ENCODE measurements around the gene RND2. TPM values are rescaled to one million over a fixed set of nuclear protein-coding genes. Genes with fewer than 3 reads are reported as not detected.
A peak's percentile ranks its signal among the peaks of the same experiment; 100 is the strongest.
"Not testable (repeated sequence)": the region's sequence is repeated elsewhere in the genome, so short reads cannot be mapped to it uniquely, and the experiment has no call there.

The RND2 gene
- 3.4 TPM for total RNA-seq

GRCh38 chr17:43024407-43025289 is at the start of gene RND2:
RND2 (plus strand) TSS chr17:43025231; CDS start chr17:43025348, 117 bp downstream.
- DNase-seq (ENCODE audit: low spot score) (peak; percentile 94), ATAC-seq (peak; percentile 80)
- intact Hi-C loops (cut with DNase I): no loop called here

GRCh38 chr17:42975265-42975664 is 49.8 kb upstream of the RND2 start:
- no peak for DNase-seq (ENCODE audit: low spot score)
- ATAC-seq: no peak
- intact Hi-C loops (cut with DNase I): no loop called here

GRCh38 chr17:42975701-42976100 is 49.3 kb upstream of the RND2 start:
- DNase-seq (ENCODE audit: low spot score); ATAC-seq; intact Hi-C loops (cut with DNase I): not testable (repeated sequence)

- no peak for DNase-seq (ENCODE audit: low spot score)
- intact Hi-C loops (cut with DNase I): loop anchor here (1.0 kb wide), 1 partner anchor 85 kb away; no protein-coding TSS in a partner anchor
- peak; percentile 58 for ATAC-seq
These were observed 45.3 kb upstream of the RND2 start, which contains the start of gene PTGES3L for GRCh38 chr17:42979511-42980273. PTGES3L (minus strand) TSS chr17:42980080; CDS start chr17:42980053, 27 bp downstream.

GRCh38 chr17:42980274-42980765 is 44.7 kb upstream of the RND2 start, which contains the start of gene RUNDC1:
RUNDC1 (plus strand) TSS chr17:42980565; CDS start chr17:42980577, 12 bp downstream.
- intact Hi-C loops (cut with DNase I): loop anchor here (1.0 kb wide), 1 partner anchor 86 kb away; no protein-coding TSS in a partner anchor
- ATAC-seq (peak; percentile 96), DNase-seq (ENCODE audit: low spot score) (peak; percentile 95)

GRCh38 chr17:42980766-42981397 is 44.1 kb upstream of the RND2 start:
- ATAC-seq: no peak
- intact Hi-C loops (cut with DNase I): loop anchor here (1.0 kb wide), 1 partner anchor 87 kb away; no protein-coding TSS in a partner anchor
- peak; percentile 60 for DNase-seq (ENCODE audit: low spot score)

- intact Hi-C loops (cut with DNase I): no loop called here
- DNase-seq (ENCODE audit: low spot score): no peak
- no peak for ATAC-seq
These were observed 42.8 kb upstream of the RND2 start for GRCh38 chr17:42982266-42982665.

GRCh38 chr17:42985225-42985624 is 39.8 kb upstream of the RND2 start:
- intact Hi-C loops (cut with DNase I): no loop called here
- ATAC-seq: no peak
- DNase-seq (ENCODE audit: low spot score): no peak

GRCh38 chr17:42989141-42989540 is 35.9 kb upstream of the RND2 start:
- ATAC-seq (no peak), DNase-seq (ENCODE audit: low spot score) (no peak)
- intact Hi-C loops (cut with DNase I): no loop called here

- intact Hi-C loops (cut with DNase I): no loop called here
- ATAC-seq: no peak
- no peak for DNase-seq (ENCODE audit: low spot score)
These were observed 35.0 kb upstream of the RND2 start for GRCh38 chr17:42989726-42990652.

- ATAC-seq (no peak), DNase-seq (ENCODE audit: low spot score) (no peak)
- intact Hi-C loops (cut with DNase I): no loop called here
These were observed 33.6 kb upstream of the RND2 start for GRCh38 chr17:42991471-42991870.

GRCh38 chr17:42992872-42993271 is 32.2 kb upstream of the RND2 start:
- intact Hi-C loops (cut with DNase I): no loop called here
- ATAC-seq (no peak), DNase-seq (ENCODE audit: low spot score) (no peak)

- intact Hi-C loops (cut with DNase I); ATAC-seq; DNase-seq (ENCODE audit: low spot score): not testable (repeated sequence)
These were observed 31.1 kb upstream of the RND2 start for GRCh38 chr17:42993913-42994312.

GRCh38 chr17:42997390-42997983 is 27.5 kb upstream of the RND2 start:
- ATAC-seq: peak; percentile 4
- intact Hi-C loops (cut with DNase I): no loop called here
- no peak for DNase-seq (ENCODE audit: low spot score)

GRCh38 chr17:42997984-42998938 is 26.8 kb upstream of the RND2 start, which contains the start of gene RPL27:
RPL27 (plus strand) TSS chr17:42998419; CDS start chr17:42998751, 332 bp downstream.
- peak; percentile 99 for ATAC-seq
- peak; percentile 99 for DNase-seq (ENCODE audit: low spot score)
- intact Hi-C loops (cut with DNase I): no loop called here

GRCh38 chr17:42999003-42999525 is 26.0 kb upstream of the RND2 start:
- DNase-seq (ENCODE audit: low spot score) (no peak), ATAC-seq (no peak)
- intact Hi-C loops (cut with DNase I): no loop called here

All from sciatic nerve (tissue), 2 donors.